Lung microvascular endothelial cell (primary cell): ENCODE measurements around the gene TTC34. TPM values are rescaled to one million over a fixed set of nuclear protein-coding genes. Genes with fewer than 3 reads are reported as not detected.

ENCODE experiments used
- DNase-seq, 2 donors: peaks; one replicate each; pipeline versions ENCODE4 v3.0.0 to v3.0.0-alpha.2; 2010; ENCODE audit warnings: low read depth in 2 of 2
- total RNA-seq: library from RNA; depleted of rRNA; stranded (reverse); fragments of >200 nt; gene quantifications from 2 replicates; pipeline ENCODE4 v1.2.1, GENCODE V29; 2014

Gene TTC34
- total RNA-seq, 1 donor from 2014 or later = under 0.01 TPM

DNA sequence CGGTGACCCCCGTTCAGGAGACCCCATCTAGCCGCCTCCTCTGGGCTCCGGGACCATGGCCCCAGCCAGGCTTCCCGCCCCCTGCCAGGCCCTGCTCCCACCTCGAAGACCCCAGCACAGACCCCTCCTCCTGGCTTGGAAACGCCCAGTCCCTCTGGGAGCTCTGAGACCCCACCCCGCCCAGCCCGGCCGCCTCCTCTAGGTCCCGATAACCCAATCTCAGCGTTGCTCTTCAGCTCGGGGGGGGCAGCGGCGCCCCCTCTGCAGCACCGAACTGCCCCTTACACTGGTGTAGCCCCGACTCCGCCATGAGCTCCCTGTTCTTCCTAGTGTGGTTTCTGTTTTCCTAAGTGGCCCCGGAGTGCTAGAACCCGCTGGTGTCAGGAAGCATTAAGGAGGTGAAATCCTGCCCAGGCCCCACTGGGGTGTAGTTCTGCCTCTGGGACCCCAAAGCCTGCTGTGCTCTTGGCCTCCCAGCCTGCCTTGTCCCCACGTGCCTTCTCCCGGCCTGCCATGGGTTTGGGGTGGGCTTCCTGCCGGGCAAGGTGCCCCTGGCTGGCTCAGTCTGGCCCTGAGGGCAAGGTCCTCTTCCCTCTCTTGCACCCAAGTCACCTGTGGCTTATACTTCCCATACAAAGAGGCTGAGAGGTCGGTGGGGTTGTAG, 157.9 kb downstream of the TTC34 start:
- DNase-seq = no peak

DNA sequence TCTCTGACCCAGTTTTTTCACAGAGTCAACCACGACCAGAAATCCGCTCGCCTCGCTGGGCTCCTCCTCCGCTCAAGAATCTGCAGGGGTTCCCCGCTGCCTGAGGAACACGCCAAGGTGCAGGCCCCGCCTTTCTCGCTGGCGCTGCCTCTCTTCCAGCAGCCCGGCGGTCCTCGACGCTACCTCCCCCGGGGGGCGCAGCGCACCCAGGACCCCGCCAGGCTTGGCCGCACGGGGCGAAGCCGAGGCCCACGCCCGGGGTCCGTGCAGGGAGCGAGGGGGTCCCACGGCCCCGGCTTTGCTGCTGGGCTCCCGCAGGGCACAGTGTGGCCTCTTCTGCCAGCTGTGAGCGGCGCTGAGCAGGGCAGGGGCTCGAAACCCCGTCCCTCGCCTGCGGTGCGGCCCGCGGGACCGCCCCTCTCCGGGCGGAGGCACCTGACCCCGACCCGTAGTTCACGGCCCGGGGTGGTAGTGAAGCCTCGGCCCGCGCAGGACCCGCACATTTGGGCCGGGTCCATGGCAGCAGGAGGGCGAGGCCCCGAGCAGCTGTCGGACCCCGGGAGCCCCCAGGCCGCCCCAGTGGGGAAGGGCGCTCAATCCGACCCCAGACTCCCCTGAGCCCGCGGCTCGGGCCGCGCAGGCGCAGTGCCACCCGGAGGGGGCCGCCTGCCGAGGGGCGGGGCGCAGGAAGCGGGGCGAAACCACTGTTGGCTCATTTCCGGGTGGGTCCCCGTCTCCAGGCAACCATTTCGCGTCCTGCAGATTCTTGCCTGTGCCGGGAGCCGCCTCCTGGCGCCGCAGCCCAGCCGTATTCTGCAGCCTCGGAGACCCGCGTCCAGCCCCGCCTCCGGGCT, 158.7 kb downstream of the TTC34 start:
- peak; percentile 92 to 95 for DNase-seq

DNA sequence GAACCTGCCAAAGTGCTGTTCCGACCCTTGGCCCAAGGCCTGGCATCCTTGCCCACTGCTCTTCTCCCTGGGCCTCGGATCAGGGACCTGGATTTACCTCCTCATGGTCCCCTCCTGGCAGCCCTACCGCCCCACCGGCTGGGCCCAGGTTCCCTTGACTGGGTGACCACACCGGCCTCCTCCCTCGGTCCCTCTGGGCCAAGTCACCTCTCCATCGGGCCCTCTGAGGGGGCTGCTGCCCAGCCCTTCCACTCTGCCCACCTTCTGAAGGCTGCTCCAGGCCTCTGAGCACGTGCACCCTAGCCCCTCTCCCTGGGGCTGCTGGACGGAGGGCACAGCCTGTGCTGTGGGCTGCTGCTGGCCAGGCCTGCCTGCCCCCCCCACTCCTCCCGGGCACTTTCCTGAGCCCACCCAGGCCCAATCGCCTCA, 159.3 kb downstream of the TTC34 start:
- peak in 1 of 2 donors; percentile 23 for DNase-seq

DNA sequence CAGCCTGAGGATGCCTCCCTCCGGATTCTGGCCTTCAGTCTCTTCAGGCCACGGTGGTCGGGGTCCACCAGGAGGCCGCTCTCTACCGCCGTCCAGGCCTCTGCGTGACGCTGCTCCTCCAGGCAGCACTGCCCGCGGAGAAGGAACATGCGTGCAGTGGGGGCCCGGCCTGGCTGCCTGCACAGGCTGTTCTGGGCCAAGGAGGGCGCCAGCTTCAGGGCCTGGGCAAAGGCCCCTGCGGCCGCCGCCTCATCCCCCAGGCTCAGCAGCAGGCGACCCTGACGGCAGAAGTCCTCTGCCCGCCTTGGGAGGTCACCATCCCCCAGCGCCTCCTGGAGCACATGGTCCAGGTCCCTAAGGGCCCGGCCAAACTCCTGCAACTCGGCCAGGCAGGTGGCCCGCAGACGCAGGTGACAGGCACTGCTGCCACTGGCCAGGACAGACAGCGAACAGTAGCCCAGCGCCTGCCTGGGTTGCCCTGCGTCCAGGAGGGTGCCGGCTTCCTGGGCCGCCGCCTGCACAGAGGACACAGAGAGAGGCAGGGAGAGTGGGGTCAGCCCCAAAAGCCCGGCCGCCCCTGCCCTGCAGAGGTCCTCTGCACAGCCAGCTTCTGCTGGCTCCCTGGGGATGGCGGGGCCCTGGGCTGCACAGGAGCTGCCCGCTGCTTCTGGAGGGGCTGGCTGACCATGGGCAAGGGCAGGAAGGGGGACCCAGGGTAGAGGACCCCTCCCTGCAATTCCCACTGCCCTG, 159.9 kb downstream of the TTC34 start:
- DNase-seq = no peak

DNA sequence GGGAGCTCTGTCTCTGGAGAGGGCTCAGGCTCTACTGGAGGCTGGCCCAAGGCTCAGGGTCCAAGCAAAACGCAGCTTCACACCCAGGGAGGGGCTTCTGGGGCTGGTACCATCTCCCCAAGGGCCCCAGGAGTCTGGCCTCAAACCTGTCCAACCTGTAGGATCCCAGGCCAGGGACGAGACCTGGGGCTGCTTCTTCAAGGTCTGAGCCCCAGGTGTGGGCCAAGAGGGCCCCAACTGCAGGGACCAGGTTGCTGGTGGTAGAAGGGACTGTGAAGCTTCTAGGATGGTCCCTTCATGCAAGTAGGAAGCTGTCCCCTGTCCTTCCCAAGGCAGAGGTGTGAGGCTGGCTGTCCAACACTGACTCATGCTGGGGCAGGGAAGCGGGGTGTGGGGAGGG, 160.9 kb downstream of the TTC34 start:
- DNase-seq = no peak

DNA sequence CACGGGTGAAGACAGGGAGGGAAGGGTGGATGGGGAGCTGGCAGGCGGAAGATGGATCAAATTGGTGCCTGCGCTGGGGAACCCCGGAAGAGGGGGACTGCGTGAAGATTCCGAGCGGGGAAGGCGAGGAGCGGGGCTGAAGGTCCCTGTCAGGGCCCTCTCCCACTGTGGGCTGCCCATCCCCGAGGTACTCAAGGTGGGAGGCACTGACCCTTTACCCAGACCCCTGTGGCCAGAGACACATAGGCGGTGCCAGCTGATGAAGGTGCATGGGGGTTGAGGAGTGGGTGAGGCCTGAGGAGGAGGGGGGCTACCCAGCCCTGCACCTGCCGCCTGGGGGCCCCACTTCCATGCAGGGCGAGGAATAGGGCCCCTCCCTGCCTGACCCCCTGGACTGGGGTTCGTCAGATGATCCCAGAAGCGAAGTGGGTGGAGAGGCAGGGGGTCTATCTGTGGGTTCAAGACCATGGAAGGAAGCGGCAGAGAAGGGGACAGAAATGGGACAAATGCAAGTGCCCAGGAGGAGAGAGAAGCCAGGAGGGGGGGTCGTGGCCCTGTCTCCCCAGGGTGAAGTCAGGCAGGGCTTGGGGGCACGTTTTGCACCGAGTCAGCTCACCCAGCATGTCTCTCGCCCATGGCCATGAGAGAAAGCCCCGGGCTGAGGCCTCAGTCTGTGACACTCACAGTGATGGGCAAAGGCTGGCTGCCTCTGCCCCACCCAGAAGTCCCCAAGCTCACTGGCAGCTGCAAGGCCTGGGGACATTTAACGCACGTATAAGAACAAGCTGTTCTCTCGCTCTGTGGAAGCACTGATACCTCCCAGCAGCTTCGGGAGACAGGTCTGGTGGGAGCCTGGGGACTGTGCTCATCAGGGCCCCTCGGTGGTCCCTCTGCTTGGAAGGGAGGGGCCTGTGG, 161.6 kb downstream of the TTC34 start:
- no peak for DNase-seq

DNA sequence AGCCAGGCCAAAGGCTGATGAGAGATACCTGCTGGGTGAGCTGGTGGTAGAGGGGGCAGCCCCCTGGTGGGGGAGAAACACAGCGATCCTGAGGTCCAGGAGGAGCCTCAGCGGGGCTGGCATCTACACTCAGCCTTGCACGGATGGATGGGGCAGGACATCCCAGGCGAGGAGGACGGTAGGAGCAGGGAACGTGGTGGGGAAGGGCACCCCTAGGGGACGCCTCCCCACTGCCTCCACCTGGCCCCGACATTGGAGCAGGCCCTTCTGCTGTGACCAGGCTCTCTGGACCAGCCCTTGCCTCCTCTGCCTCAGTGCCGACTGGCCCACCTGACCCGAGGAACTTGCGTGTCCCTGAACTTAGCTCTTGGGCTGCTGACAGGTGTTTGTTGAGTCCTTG, 162.3 kb downstream of the TTC34 start:
- DNase-seq = no peak

DNA sequence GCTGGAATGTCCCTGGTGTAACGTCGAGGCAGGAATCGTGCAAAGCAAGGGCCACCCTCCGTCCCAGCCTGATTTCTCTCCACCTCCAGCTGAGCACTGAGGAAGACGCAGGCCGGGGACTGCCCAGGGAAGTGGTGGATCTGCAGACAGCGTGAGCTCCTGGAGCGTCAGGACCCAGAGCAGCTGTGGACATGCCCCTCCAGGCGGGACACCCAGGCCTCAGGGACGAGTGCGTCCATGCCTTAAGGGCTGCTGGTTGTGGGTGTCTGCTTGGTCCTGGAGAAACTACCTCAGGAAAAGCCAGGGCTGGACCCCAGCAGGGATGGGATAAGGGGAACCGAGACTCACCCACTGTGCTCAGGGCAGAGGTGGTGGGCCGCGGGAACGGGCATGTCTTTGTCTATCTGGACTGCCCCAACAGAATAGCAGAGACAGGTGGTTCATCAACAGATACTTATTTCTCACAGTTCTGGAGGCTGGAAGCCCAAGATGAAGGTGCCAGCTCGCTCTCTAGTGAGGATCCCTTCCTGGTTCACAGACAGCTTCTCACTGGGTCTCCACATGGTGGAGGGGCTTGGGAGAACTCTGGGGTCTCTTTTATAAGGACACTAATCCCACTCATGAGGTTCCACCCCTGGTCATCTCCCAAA, 162.9 kb downstream of the TTC34 start:
- DNase-seq = no peak

DNA sequence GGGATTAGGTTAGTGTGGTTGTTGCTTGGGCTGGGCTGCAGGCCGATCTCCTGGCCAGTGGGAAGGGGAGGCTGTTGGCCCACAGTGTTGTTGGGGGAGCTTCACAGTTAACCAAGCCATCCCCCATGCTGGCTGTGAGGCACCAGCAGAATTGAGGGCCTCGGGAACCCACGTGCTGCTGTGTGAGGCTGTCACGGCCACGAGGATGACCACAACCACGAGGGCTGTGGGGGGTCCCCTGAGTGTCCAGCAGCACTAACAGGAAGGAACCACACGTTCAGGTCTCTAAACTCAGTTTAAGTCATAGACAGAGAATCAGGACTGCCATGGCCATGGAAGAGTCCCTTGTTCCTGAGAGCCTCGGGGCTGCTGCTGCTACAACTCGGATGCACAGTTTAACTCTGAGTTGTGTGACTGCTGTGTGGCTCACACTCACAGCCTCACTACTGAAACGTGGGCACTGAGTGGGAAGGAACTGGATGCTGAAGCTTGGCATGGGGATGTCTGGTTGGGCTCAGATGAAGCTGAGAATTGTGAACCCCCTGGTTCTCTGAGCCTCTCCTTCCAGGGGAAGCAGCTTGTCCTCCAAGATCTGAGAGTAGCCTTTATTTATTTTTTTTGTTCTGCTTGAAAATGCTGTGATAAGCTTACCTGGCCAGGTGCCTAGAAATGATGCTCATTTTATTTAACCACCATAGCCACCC, 163.9 kb downstream of the TTC34 start:
- DNase-seq = no peak

DNA sequence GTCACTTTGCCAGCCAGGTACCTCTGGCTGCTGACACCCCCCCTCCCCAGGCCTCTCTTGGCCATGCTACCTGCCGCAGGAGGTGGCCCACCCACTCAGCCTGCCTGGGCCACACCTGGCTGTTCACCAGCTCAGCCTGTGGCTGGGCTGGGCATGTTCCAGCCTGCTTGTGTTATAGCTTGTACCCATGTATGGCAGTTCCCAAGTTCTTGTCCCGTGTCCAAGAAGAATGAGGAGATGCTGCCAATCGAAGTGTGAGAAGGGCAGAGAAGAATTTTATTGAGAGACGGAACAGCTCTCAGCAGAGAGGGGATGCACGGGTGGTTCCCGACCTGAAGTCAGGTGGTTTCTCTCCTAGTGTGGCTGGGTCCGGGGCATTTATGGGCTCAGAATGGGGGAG, 164.8 kb downstream of the TTC34 start:
- no peak for DNase-seq

DNA sequence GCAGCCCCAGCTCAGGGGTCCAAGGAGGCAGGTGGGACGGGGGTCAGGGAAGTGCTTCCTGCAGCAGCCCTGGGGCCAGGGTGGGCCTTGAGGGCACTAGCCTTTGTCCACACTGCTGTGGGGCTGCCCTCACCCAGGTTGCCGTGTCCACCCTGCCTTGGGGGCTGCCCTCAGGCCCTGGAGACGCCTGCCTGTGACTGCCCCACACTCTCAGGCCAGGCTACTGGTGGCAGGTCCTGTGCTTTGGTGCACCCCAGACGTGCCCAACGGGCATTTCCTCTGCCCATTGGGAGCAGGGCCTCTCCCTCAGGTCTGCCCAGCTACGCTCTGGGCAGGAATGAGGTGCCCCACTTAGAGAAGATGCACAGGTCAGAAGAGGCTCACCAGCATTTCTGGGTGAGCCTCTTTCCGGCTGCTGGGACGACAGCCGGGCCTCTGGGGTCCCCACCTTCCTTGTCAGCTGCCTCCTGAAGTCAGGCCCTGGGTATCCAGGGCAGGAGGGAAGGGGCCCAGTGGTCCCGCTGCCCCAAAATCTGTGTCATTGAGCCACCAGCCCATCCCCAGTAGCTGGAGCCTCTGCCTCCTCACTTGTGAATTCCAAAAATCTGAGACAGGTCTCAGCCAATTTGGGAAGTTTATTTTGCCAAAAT, 166.0 kb downstream of the TTC34 start:
- no peak for DNase-seq

DNA sequence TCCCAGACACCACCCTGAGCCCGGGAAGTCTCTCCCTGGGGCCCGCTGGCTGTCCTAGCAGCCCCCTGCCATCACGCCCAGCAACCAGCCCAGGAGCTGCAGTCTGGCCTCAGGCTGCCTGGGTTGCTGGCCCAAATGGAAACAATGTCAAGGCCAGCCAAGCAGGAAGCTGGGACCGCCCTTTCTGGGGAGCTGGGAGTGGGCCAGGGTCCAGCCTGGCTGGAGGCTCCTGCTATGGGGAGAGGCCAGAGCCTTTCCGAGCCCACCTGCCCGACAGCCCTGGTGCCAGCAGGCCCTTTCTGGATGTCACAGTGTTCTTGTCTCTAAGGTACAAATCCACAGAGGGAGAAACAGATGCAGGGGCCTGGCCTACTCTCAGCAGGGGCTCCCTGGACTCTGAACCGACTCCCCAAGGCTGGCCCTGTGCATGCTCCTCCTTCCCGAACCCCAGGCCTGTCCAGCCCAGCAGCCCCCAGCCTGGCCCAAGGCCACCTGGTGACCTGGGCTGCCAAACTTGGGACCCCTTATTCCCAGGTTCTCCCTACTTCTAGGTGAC, 167.5 kb downstream of the TTC34 start:
- peak in 1 of 2 donors; percentile 55 for DNase-seq

DNA sequence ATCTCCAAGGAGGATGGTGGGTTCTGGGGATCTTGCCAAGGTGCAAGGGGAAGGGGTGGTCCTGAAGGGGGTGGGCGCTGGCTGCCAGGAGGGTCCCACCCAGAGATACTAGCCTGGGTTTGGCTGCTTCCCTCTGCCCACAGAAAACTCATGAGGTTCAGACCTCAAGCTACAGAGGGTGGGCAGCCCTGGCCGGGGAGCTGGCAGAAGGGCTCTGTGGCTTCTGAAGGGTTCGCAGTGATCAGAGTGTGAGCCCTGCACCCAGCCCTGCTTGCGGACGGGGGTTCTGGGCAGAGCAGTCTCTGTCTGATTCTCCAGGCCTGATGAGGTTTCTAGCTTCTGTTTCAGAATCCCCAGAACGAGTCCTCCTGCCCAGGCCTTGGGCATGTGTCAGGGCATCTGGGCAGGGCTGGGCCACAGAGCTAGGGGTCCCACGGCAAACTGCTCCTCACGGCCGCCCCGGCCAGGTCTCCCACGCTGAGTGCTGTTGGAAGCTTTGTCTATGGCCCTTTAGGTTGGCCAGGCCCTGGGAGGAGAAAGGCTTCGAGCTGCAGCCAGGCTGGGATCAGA, 168.0 kb downstream of the TTC34 start:
- DNase-seq = no peak

DNA sequence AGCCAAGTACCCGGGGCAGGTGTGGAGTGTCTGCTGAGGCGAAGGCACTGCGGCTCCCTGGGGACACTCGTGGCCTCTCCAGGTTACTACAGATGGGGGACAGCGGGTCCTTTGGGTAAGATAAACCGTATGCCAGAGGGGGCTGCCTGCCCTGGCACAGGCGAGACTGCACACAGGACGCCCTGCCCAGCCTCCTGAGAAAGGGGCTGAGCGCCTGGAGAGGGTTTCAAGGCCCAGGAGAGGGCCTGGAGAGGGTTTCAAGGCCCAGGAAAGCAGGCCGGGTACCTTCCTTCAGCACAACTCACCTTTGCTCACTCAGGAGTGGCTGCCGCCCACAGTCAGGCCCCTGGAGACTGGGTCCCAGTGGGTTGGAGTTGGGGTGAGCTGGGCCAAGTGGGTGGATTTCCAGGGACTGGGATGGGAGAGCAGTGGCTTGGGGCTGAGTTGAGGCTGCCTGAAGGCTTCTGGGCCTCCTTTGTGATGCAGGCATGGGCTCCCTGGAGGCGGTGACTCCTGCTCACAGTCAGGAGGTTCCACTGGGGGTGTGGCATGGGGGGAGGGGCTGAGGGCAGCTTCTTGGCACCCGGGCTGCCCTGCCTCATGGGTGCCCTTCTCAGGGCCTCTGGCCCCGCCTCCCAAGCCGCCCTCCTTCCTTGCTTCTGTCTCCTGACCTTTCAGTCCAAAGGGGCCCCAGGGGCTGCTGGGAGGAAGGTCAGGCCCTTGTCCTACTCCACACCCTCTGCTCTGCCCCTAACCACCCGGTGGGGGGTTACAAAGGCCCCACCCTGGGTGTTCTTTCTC, 168.7 kb downstream of the TTC34 start, which contains the start of gene MMEL1:
Gene MMEL1, minus strand, starts transcription at position 456 of the 801 bp plus-strand sequence. CDS start 3,532 bp downstream, outside the sequence.
- no peak for DNase-seq

DNA sequence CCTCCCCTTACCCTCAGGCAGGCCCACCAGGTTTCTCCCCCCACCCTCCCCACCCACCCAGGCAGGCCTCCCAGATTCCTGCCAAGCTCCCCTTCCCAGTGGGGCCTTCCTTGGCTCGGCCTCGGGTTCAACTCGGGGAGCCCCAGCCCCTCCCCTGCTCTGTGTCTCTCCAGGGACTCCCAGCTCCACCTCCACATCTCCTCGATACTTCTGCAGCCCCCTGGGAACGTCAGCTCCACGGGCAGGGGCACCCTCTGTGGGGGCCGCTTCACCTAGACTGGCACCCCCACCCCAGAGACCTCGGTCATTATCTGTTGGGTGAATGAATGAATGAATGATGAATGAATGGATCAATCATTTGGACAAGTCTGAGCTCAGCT, 169.5 kb downstream of the TTC34 start:
- DNase-seq = no peak

DNA sequence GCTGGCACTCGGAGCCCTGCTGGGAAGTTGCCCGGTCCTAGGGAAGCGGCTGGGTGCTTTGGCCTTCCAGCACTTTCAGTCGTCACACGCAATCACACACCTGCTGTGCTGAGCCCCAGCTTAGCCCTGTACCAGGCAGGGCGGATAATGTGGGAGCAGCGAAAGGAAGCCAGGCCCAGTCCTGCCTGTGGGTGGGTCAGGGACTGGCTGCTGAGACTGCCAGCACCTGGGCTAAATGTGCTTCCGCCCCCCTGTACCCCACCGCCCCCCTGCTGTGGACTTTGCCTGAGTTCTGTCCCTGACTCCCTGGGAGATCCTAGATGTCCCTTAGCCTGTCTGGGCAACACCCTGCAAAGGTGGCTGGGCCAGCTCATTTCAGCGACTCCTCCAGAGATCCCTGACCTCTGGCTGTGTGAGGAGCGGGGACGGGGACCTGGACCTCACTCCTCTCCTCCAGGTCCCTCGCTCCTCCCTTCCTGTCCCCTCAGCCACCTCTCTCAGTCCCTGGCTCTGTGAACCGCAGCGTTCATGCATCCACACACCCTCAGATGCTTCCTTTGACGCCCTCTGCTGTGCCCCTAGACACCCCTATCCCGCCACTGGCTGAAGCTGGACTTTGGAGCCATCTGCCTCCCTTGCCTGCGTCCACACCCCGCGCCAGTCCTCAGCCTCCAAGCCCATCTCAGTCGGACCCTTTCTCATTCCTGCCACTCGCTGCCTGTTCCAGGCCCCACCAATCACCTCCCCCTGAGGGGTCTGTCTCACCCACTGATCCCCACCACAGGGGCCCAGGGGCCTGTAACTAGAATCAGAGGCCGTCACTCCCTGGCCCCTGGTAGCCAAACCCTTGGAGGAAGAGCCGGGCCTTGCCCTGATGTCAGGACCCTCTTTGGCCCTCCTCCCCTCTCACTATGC, 170.1 kb downstream of the TTC34 start:
- DNase-seq = no peak
